BE2C (cell line): Measurements from ENCODE around the gene PDCD1.

Source experiments
- DNase-seq: peaks from one replicate; pipeline ENCODE4 v3.0.0-alpha.2; 2020
- H3K27me3 ChIP-seq: fragments of 250-450 bp; sonication (Bioruptor Pico); 2 replicates; pipeline ENCODE4 v1.5.1; 2020; ENCODE audit warnings: mild to moderate bottlenecking
- H3K36me3 ChIP-seq: fragments of 250-450 bp; sonication (Bioruptor Pico); 2 replicates; pipeline ENCODE4 v1.5.1; 2020; ENCODE audit warnings: mild to moderate bottlenecking
- H3K4me1 ChIP-seq: fragments of 250-450 bp; sonication (Bioruptor Pico); 2 replicates; pipeline ENCODE4 v1.5.1; 2020
- H3K4me3 ChIP-seq: 2 replicates; pipeline ENCODE4 v1.5.1; 2011; ENCODE audit warnings: low read depth, low read length
- H3K9me3 ChIP-seq: fragments of 250-450 bp; sonication (Bioruptor Pico); 2 replicates; pipeline ENCODE4 v1.5.1; 2020
- TF ChIP-seq, protein P1 (sequence below): IDR thresholded peaks from 2 replicates; pipeline ENCODE4 v1.5.1; 2012; ENCODE audit warnings: mild to moderate bottlenecking, low read depth, low read length

Gene PDCD1

DNA sequence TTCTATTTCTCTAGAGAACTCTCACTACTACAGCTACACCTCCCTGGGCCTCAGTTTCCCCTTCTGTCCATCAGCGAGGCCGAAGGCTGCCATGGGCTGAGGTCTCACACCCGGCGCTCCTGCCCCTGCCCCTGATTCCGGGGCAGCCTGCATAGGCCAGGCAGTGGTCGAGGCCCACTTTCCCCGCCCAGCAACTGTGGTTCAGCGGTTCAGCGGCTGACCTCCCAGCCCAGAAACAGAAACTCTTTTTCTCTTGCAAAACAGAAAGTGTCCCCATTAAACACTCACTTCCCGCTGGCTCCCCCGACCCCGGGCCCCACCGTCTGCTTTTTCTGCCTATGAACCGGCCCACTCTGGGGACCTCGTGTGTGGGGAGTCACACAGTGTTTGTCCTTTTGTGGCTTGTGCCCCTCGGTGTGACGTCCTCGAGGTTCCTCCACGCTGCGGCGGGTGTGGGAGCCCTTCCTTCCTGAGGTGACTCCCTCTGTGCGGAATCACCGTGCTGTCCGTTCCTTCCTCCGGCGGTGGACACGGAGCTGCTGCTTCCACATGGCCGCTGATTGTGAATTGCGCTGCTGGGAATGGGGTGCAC is 16.0 kb downstream of the PDCD1 start:
- no peaks in the 10 kb centered on the region for H3K27me3 ChIP-seq
- H3K4me1 ChIP-seq = no peaks in the 10 kb centered on the region; the same call in 1 of the 2 replicates
- TF ChIP-seq, protein P1, sequence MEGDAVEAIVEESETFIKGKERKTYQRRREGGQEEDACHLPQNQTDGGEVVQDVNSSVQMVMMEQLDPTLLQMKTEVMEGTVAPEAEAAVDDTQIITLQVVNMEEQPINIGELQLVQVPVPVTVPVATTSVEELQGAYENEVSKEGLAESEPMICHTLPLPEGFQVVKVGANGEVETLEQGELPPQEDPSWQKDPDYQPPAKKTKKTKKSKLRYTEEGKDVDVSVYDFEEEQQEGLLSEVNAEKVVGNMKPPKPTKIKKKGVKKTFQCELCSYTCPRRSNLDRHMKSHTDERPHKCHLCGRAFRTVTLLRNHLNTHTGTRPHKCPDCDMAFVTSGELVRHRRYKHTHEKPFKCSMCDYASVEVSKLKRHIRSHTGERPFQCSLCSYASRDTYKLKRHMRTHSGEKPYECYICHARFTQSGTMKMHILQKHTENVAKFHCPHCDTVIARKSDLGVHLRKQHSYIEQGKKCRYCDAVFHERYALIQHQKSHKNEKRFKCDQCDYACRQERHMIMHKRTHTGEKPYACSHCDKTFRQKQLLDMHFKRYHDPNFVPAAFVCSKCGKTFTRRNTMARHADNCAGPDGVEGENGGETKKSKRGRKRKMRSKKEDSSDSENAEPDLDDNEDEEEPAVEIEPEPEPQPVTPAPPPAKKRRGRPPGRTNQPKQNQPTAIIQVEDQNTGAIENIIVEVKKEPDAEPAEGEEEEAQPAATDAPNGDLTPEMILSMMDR = no peak
- H3K36me3 ChIP-seq = no peaks in the 10 kb centered on the region
- peak; percentile 11 for DNase-seq
- H3K9me3 ChIP-seq = no peaks in the 10 kb centered on the region
- H3K4me3 ChIP-seq = no peak overlapping the region

DNA sequence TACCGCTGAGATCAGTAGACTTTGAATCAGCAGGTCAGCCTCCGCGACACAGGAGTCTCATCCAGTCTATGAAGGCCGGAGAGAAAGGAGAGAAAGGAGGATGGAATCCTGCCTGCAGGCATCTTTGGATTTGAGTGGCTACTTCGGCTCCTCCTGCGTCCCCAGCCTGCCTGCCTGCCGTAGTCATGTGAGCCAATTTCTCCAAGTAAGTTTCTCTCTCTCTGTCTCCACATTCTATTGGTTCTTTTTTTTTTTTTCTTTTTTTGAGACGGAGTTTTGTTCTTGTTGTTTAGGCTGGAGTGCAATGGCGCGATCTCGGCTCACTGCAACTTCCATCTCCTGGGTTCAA is 16.7 kb downstream of the PDCD1 start:
- Histone ChIP-seq H3K36me3 (no peaks in the 10 kb centered on the region), H3K9me3 (no peaks in the 10 kb centered on the region), H3K4me1 (no peaks in the 10 kb centered on the region; the same call in 1 of the 2 replicates), H3K4me3 (no peak overlapping the region), H3K27me3 (no peaks in the 10 kb centered on the region)
- TF ChIP-seq, protein P1 = no peak
- no peak for DNase-seq

DNA sequence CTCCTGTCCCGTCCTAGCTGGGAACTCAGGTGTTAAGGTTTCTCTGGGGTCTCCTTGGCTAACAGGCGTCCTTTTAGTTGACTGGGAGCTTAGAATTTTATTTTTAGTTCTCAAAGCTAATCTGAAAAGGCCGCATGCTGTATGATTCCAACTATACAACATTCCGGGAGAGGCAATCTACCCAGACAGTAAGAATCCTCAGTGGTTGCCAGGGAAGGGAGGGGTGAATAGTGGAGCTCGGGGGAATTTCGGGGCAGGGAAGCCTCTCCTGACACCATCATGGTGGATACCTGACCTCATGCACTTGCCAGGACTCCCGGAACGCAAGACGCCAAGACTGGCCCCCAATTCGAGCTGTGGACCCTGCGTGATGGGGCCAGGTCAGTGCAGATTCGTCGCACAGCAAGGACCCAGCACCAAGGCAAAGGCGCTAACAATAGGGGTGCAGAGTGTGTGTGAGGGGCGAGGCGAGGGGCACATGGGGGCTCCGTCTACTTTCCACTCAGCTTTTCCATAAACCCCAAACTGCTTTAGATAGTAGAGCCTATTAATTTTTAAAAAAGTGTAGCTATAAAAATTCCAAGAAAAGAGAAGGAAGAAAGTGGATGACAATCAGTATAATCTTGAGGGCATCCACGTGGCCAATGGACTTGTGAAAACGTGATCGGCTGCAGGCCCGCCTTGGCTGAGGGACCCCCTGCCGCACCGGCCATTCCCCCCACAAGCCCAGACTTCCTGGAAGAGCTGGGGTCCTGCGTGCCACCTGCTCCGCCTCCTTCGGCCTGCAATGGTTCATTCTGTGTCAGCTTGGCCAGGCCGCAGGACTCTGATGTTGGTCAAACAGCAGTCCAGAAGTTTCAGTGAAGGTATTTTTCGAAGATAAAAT is 17.3 kb downstream of the PDCD1 start:
- Histone ChIP-seq H3K36me3 (no peaks in the 10 kb centered on the region), H3K4me3 (no peak overlapping the region), H3K4me1 (no peaks in the 10 kb centered on the region; the same call in 1 of the 2 replicates), H3K9me3 (no peaks in the 10 kb centered on the region), H3K27me3 (no peaks in the 10 kb centered on the region)
- TF ChIP-seq, protein P1 = no peak
- DNase-seq = no peak

- no peaks in the 10 kb centered on the region for H3K9me3 ChIP-seq
- H3K27me3 ChIP-seq = no peaks in the 10 kb centered on the region
- H3K36me3 ChIP-seq = no peaks in the 10 kb centered on the region
- DNase-seq = no peak
- H3K4me1 ChIP-seq = no peaks in the 10 kb centered on the region
- H3K4me3 ChIP-seq = no peak overlapping the region
- TF ChIP-seq, protein P1 = no peak
Measured at GRCh38 chr2:241837197-241837965, 21.3 kb downstream of the PDCD1 start.

DNA sequence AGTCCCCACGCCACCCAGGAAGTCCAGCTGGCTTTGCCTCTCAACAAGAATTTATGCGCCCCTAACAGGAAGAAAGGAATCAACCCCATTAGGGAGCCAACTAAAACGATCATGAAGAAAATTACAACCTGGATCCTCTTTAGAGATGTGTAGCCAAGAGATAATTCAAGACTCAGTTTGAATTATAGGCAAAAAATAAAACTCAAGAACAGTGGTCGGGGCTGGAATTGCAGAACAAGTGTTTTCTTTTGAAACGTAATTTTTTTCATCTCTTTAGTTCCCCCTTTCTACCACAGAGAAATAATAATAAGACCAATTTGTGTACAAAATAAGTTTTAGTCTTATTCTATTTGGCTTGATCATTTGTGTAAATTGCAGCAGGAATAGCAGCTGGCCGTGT is 22.4 kb downstream of the PDCD1 start:
- H3K36me3 ChIP-seq = no peaks in the 10 kb centered on the region
- no peak for DNase-seq
- TF ChIP-seq, protein P1 = peak; percentile 7; the same call in 1 of the 2 replicates
- no peaks in the 10 kb centered on the region for H3K4me1 ChIP-seq
- H3K4me3 ChIP-seq = no peak overlapping the region
- no peaks in the 10 kb centered on the region for H3K27me3 ChIP-seq
- H3K9me3 ChIP-seq = no peaks in the 10 kb centered on the region
